Loucy (cell line): ENCODE data around the gene MBLAC1.

Source experiments
- H2AFZ ChIP-seq: fragments of 200-600 bp; sonication (generic); 2 replicates; pipeline ENCODE4 v1.6.0; 2016; ENCODE audit warnings: antibody characterized with exemption, mild to moderate bottlenecking, low read length, moderate library complexity
- H3F3A ChIP-seq: fragments of 200-600 bp; 2 replicates; pipeline ENCODE4 v1.6.0; 2016; ENCODE audit warnings: antibody characterized with exemption, low read depth, mild to moderate bottlenecking
- H3K27me3 ChIP-seq: fragments of 200-600 bp; sonication (generic); 2 replicates; pipeline ENCODE4 v1.6.1; 2014; ENCODE audit warnings: low read length, mild to moderate bottlenecking; ENCODE audit not compliant: insufficient read depth, poor library complexity, severe bottlenecking
- H3K36me3 ChIP-seq: fragments of 200-600 bp; sonication (generic); 2 replicates; pipeline ENCODE4 v1.6.1; 2016; ENCODE audit warnings: low read length; ENCODE audit not compliant: insufficient read depth
- H3K4me1 ChIP-seq: fragments of 200-600 bp; sonication (generic); 2 replicates; pipeline ENCODE4 v1.5.1; 2014; ENCODE audit warnings: low read length, mild to moderate bottlenecking; ENCODE audit not compliant: insufficient read depth, poor library complexity, severe bottlenecking
- H3K4me2 ChIP-seq: fragments of 200-600 bp; sonication (generic); 2 replicates; pipeline ENCODE4 v1.6.0; 2014; ENCODE audit warnings: antibody characterized with exemption, low read length, low read depth, mild to moderate bottlenecking; ENCODE audit not compliant: poor library complexity, severe bottlenecking
- H3K4me3 ChIP-seq: fragments of 200-600 bp; sonication (generic); 2 replicates; pipeline ENCODE4 v1.5.1; 2014; ENCODE audit warnings: low read length, mild to moderate bottlenecking, mixed read lengths; ENCODE audit not compliant: poor library complexity, severe bottlenecking
- H3K79me2 ChIP-seq: fragments of 200-600 bp; sonication (generic); 2 replicates; pipeline ENCODE4 v1.6.1; 2014; ENCODE audit warnings: low read length; ENCODE audit not compliant: insufficient read depth
- H3K9ac ChIP-seq: fragments of 200-600 bp; sonication (generic); 2 replicates; pipeline ENCODE4 v1.6.0; 2014; ENCODE audit warnings: mild to moderate bottlenecking, low read depth, low read length, moderate library complexity; ENCODE audit not compliant: poor library complexity, severe bottlenecking
- H3K9me2 ChIP-seq: fragments of 200-600 bp; sonication (generic); replicated peaks from 2 replicates; pipeline ENCODE4 v1.6.1; 2016; ENCODE audit warnings: low read depth, low read length, mixed read lengths
- H3K9me3 ChIP-seq: fragments of 200-600 bp; sonication (generic); 2 replicates; pipeline ENCODE4 v1.6.1; 2014; ENCODE audit warnings: mild to moderate bottlenecking, antibody characterized with exemption, low read length, low read depth; ENCODE audit not compliant: insufficient read depth
- H4K20me1 ChIP-seq: fragments of 200-600 bp; sonication (generic); 2 replicates; pipeline ENCODE4 v1.6.0; 2014; ENCODE audit warnings: antibody characterized with exemption, low read length, mild to moderate bottlenecking; ENCODE audit not compliant: insufficient read depth, poor library complexity, severe bottlenecking
- CTCF ChIP-seq: fragments of 200-600 bp; sonication (generic); conservative IDR thresholded peaks from 2 replicates; pipeline ENCODE4 v1.5.1; 2014; ENCODE audit warnings: mild to moderate bottlenecking, antibody characterized with exemption, low read length
- EZH2phosphoT487 ChIP-seq: fragments of 200-600 bp; IDR thresholded peaks from 2 replicates; pipeline ENCODE4 v1.6.1; 2018; ENCODE audit warnings: antibody characterized with exemption, mild to moderate bottlenecking, moderate library complexity, borderline replicate concordance

Gene MBLAC1

GRCh38 chr7:100174582-100174981 lies 47.8 kb downstream of the MBLAC1 start:
- Histone ChIP-seq H3K4me2 (peak overlapping the region; percentile 94), H4K20me1 (peaks cover 4% of the 10 kb centered on the region)

GRCh38 chr7:100175296-100175935 lies 48.6 kb downstream of the MBLAC1 start:
- no peaks in the 10 kb centered on the region for H3K9me3 ChIP-seq
- no peaks in the 10 kb centered on the region for H3K27me3 ChIP-seq
- no peak for TF ChIP-seq CTCF
- peaks cover 17% of the 10 kb centered on the region for H3K4me1 ChIP-seq
- H4K20me1 ChIP-seq, result peaks cover 4% of the 10 kb centered on the region
- no peak overlapping the region for H2AFZ ChIP-seq
- peak overlapping the region; percentile 94 for H3K4me2 ChIP-seq
- peak overlapping the region; percentile 62 for H3K9ac ChIP-seq
- H3K4me3 ChIP-seq, result peak overlapping the region; percentile 45
- H3K9me2 ChIP-seq, result no peaks in the 10 kb centered on the region
- H3K79me2 ChIP-seq, result peaks cover 25% of the 10 kb centered on the region
- H3F3A ChIP-seq, result no peaks in the 10 kb centered on the region
- no peaks in the 10 kb centered on the region for H3K36me3 ChIP-seq

More at GRCh38 chr7:100174582-100174981, 47.8 kb downstream of the MBLAC1 start:
- Histone ChIP-seq H3K9me2 (no peaks in the 10 kb centered on the region), H3K27me3 (no peaks in the 10 kb centered on the region), H3K4me3 (no peak overlapping the region), H3K79me2 (peaks cover 25% of the 10 kb centered on the region), H2AFZ (no peak overlapping the region), H3K9ac (no peak overlapping the region), H3K36me3 (no peaks in the 10 kb centered on the region), H3K4me1 (peaks cover 17% of the 10 kb centered on the region), H3K9me3 (no peaks in the 10 kb centered on the region), H3F3A (no peaks in the 10 kb centered on the region)
- no peak for TF ChIP-seq CTCF

GRCh38 chr7:100176096-100177044 lies 49.6 kb downstream of the MBLAC1 start:
- Histone ChIP-seq H3K79me2 (peaks cover 25% of the 10 kb centered on the region), H3K4me2 (peak overlapping the region; percentile 94), H2AFZ (peak overlapping the region; percentile 92), H3K36me3 (no peaks in the 10 kb centered on the region), H3K9me3 (no peaks in the 10 kb centered on the region), H4K20me1 (peaks cover 4% of the 10 kb centered on the region), H3K4me1 (peaks cover 17% of the 10 kb centered on the region), H3K4me3 (peak overlapping the region; percentile 91), H3K9ac (peak overlapping the region; percentile 85), H3K27me3 (no peaks in the 10 kb centered on the region), H3K9me2 (no peaks in the 10 kb centered on the region), H3F3A (no peaks in the 10 kb centered on the region)
- TF ChIP-seq CTCF (no peak), EZH2phosphoT487 (no peak)
